TTC549 (cell line): ENCODE data around the gene ST7.

Experiments used
- FAIRE-seq: peaks from 2 replicates; lab custom pipeline; 2012; peaks lifted over from hg19 to GRCh38; lab: Jason Lieb, UNC

ST7 gene

GRCh38 chr7:117067340-117067739, 114.0 kb downstream of the ST7 start:
- FAIRE-seq = no peak

- no peak for FAIRE-seq
These were observed 115.3 kb downstream of the ST7 start for GRCh38 chr7:117068511-117069145.

- FAIRE-seq = no peak
These were observed 116.1 kb downstream of the ST7 start for GRCh38 chr7:117069379-117069778.

GRCh38 chr7:117071551-117071950, 118.2 kb downstream of the ST7 start:
- FAIRE-seq = no peak

- FAIRE-seq = no peak
These were observed 119.4 kb downstream of the ST7 start for GRCh38 chr7:117072620-117073118.

- no peak for FAIRE-seq
These were observed 121.1 kb downstream of the ST7 start for GRCh38 chr7:117074378-117074777.

- FAIRE-seq = no peak
These were observed 122.6 kb downstream of the ST7 start for GRCh38 chr7:117075934-117076333.

GRCh38 chr7:117076426-117076943, 123.2 kb downstream of the ST7 start:
- no peak for FAIRE-seq

GRCh38 chr7:117077658-117078057, 124.4 kb downstream of the ST7 start:
- no peak for FAIRE-seq

GRCh38 chr7:117082647-117083046, 129.3 kb downstream of the ST7 start:
- no peak for FAIRE-seq

- no peak for FAIRE-seq
These were observed 130.3 kb downstream of the ST7 start for GRCh38 chr7:117083648-117084047.

- FAIRE-seq = no peak
These were observed 131.0 kb downstream of the ST7 start for GRCh38 chr7:117084286-117084685.

GRCh38 chr7:117085275-117085674, 132.0 kb downstream of the ST7 start:
- no peak for FAIRE-seq

GRCh38 chr7:117085769-117086463, 132.6 kb downstream of the ST7 start:
- FAIRE-seq = no peak

- no peak for FAIRE-seq
These were observed 133.5 kb downstream of the ST7 start for GRCh38 chr7:117086788-117087187.

GRCh38 chr7:117087639-117088396, 134.5 kb downstream of the ST7 start:
- no peak for FAIRE-seq

- no peak for FAIRE-seq
These were observed 135.4 kb downstream of the ST7 start for GRCh38 chr7:117088623-117089194.

GRCh38 chr7:117090791-117091190, 137.5 kb downstream of the ST7 start:
- FAIRE-seq = no peak

- no peak for FAIRE-seq
These were observed 138.4 kb downstream of the ST7 start for GRCh38 chr7:117091721-117092120.

GRCh38 chr7:117092785-117093184, 139.5 kb downstream of the ST7 start:
- no peak for FAIRE-seq

GRCh38 chr7:117094457-117094856, 141.2 kb downstream of the ST7 start:
- no peak for FAIRE-seq

GRCh38 chr7:117095055-117095454, 141.8 kb downstream of the ST7 start:
- no peak for FAIRE-seq

- no peak for FAIRE-seq
These were observed 143.0 kb downstream of the ST7 start for GRCh38 chr7:117096330-117096729.
